Stimulated activated CD8-positive, alpha-beta memory T cell treated with anti-CD3 and anti-CD28 coated beads, Interleukin-2, amount 100 ng/mL, for 1 hour (primary cell): ENCODE results near the gene GPR37.

Experiments used
- DNase-seq, 2 donors: peaks; one replicate each; pipeline ENCODE4 v3.0.0-alpha.2; 2020; ENCODE audit warnings: low read depth in 2 of 2

The GPR37 gene

GRCh38 chr7:124780608-124781007, 15.0 kb upstream of the GPR37 start:
- no peak for DNase-seq

GRCh38 chr7:124780056-124780455, 14.5 kb upstream of the GPR37 start:
- DNase-seq = no peak

- DNase-seq = no peak
Measured at GRCh38 chr7:124779620-124780019, 14.0 kb upstream of the GPR37 start.

- DNase-seq = no peak
Measured at GRCh38 chr7:124779194-124779593, 13.6 kb upstream of the GPR37 start.

- no peak for DNase-seq
Measured at GRCh38 chr7:124777268-124777667, 11.7 kb upstream of the GPR37 start.

- no peak for DNase-seq
Measured at GRCh38 chr7:124776153-124776552, 10.6 kb upstream of the GPR37 start.

GRCh38 chr7:124775422-124775821, 9.8 kb upstream of the GPR37 start:
- no peak for DNase-seq

- DNase-seq = no peak
Measured at GRCh38 chr7:124773938-124774337, 8.3 kb upstream of the GPR37 start.

GRCh38 chr7:124773339-124773738, 7.7 kb upstream of the GPR37 start:
- DNase-seq = no peak

GRCh38 chr7:124769136-124769535, 3.5 kb upstream of the GPR37 start:
- no peak for DNase-seq

- DNase-seq = no peak
Measured at GRCh38 chr7:124768525-124768924, 2.9 kb upstream of the GPR37 start.

- DNase-seq = no peak
Measured at GRCh38 chr7:124764847-124765400, 668 bp downstream of the GPR37 start.

- no peak for DNase-seq
Measured at GRCh38 chr7:124764051-124764846, 1.3 kb downstream of the GPR37 start.

GRCh38 chr7:124762611-124763143, 2.9 kb downstream of the GPR37 start:
- DNase-seq = no peak

GRCh38 chr7:124761164-124761715, 4.4 kb downstream of the GPR37 start:
- no peak for DNase-seq

- DNase-seq = no peak
Measured at GRCh38 chr7:124758327-124758726, 7.3 kb downstream of the GPR37 start.

- no peak for DNase-seq
Measured at GRCh38 chr7:124754576-124755268, 10.9 kb downstream of the GPR37 start.

GRCh38 chr7:124752310-124752709, 13.3 kb downstream of the GPR37 start:
- DNase-seq = no peak

GRCh38 chr7:124751027-124751426, 14.6 kb downstream of the GPR37 start:
- DNase-seq = no peak

GRCh38 chr7:124747072-124747471, 18.5 kb downstream of the GPR37 start:
- no peak for DNase-seq

GRCh38 chr7:124738639-124739038, 27.0 kb downstream of the GPR37 start:
- DNase-seq = no peak

GRCh38 chr7:124737760-124738300, 27.8 kb downstream of the GPR37 start:
- DNase-seq = no peak
